HUES48 (cell line): Measurements from ENCODE around the gene TUBA1C.
"Not testable (repeated sequence)": the region's sequence is repeated elsewhere in the genome, so short reads cannot be mapped to it uniquely, and the experiment has no call there.

ENCODE experiments used
- H3K27ac ChIP-seq: one replicate; pipeline ENCODE4 v1.7.0; 2013; ENCODE audit warnings: low read depth, low read length, inconsistent platforms
- H3K27me3 ChIP-seq: 2 replicates; pipeline ENCODE4 v1.6.1; 2013; ENCODE audit warnings: mild to moderate bottlenecking, low read length; ENCODE audit not compliant: control insufficient read depth, insufficient read depth
- H3K36me3 ChIP-seq: 2 replicates; pipeline ENCODE4 v1.6.1; 2013; ENCODE audit warnings: low read length; ENCODE audit not compliant: control insufficient read depth, insufficient read depth
- H3K4me1 ChIP-seq: 2 replicates; pipeline ENCODE4 v1.6.1; 2013; ENCODE audit warnings: mild to moderate bottlenecking, low read length; ENCODE audit not compliant: control insufficient read depth, insufficient read depth
- H3K4me3 ChIP-seq: 2 replicates; pipeline ENCODE4 v1.5.1; 2013; ENCODE audit warnings: mild to moderate bottlenecking, low read depth, low read length
- H3K9ac ChIP-seq: 2 replicates; pipeline ENCODE4 v1.6.1; 2013; ENCODE audit warnings: mild to moderate bottlenecking, low read depth, low read length, moderate library complexity
- H3K9me3 ChIP-seq: 2 replicates; pipeline ENCODE4 v1.6.1; 2013; ENCODE audit warnings: low read length; ENCODE audit not compliant: control insufficient read depth, insufficient read depth

TUBA1C gene

DNA sequence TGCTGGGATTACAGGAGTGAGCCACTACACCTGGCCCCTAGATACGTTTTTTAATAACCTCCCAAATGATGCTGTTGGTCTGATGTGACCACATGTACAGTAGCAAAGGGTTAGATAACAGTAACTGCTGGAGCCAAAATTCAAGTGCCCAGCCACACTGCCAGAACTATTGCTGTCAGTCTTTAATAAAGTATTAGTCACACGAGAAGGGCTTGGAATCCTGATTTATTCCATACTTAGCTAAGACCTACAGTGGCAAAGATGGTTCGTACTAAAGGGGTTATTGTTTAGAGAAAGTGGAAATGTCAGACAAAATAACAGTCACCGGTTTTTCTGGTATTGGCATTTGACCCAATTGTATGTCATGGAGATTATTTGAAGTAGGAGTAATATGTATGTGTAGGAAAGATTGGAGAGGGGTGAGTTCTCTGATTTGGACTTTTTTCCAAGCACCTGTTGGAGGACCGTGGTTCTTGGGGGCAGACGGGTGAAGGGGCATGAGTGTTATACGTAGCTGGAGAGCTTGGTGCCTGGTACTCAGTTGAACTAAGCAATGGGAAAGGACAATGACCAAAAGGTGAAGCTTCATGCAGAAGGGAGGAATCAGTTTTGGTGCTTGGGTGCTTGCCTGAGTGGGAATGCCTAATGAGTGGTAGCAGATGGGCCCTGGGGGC is 9.7 kb downstream of the TUBA1C start:
- Histone ChIP-seq H3K27me3 (no peaks in the 10 kb centered on the region), H3K27ac (no peak overlapping the region), H3K9ac (no peak overlapping the region), H3K4me3 (no peak overlapping the region), H3K9me3 (no peaks in the 10 kb centered on the region), H3K4me1 (peaks cover 2% of the 10 kb centered on the region), H3K36me3 (peaks cover 41% of the 10 kb centered on the region)

DNA sequence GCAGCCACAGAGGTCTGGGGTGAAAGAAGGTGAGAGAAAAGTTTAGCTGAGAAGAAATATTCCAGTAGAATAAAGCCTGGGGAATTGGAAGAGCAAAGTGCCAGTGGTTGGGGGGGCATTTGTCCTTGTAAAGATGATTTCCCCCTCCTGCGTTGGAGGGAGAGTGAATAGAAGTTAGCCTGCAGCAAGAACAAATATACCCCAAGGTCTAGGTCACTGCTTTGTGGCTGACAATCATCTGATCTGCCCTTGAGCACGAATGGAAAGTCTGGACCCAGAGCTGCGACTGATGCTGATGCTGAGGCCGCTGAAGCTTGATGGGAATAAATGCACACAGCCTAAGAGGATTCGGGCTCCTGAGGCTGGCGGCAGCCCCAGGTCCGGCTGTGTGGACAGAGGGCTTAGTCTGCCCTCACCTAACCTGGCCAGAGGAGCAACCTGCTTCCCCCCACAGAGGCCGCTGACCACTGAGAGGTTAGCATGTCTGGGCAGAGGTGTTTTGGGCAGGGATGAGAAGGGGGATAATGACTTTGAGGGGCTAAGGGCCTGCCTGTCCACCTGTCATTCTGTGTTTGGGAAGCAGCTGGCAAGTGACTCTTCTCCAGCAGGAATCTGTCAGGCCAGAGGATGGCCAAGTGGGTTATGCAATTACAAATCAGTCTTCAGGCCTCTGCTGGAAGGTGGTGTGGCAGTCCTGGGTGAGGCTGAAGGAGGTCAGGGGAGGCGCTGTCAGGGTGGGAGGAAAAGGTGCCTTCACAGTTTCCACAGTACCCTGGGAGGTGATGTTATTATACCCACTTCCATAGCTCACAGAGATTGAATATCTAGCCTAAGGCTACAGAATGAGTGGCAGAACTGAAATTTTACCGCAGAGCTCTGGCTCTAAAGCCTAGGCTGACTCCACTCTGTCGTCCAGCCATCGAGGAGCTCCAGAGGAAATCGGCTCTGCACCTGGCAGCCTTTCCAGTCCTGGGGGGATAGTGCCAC is 11.7 kb downstream of the TUBA1C start:
- H3K36me3 ChIP-seq, result peaks cover 21% of the 10 kb centered on the region
- no peak overlapping the region for H3K9ac ChIP-seq
- no peaks in the 10 kb centered on the region for H3K9me3 ChIP-seq
- H3K4me3 ChIP-seq, result no peak overlapping the region
- H3K27ac ChIP-seq, result no peak overlapping the region
- H3K4me1 ChIP-seq, result peaks cover 8% of the 10 kb centered on the region
- no peaks in the 10 kb centered on the region for H3K27me3 ChIP-seq

DNA sequence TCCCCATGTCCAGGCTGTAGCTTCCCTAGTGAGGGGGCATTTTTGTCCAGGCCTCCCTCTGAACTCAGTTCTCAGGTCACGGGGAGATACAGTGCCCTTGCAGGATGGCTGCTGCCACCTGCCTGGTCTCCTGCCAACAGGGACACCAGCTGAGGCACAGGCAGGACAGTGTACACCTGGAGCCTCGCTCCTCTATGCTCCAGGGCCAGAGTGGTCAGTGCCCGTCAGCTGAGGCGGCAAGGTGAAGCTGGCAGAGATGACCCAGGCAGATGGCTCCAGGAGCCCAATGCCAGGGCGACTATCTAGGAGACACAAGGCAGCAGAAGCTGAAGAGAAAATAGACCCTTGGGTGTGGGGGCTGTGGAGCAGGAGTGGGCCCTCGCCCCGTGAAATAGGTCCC is 12.6 kb downstream of the TUBA1C start:
- H3K4me1 ChIP-seq, result peaks cover 8% of the 10 kb centered on the region
- peaks cover 15% of the 10 kb centered on the region for H3K36me3 ChIP-seq
- no peak overlapping the region for H3K9ac ChIP-seq
- H3K4me3 ChIP-seq, result no peak overlapping the region
- no peaks in the 10 kb centered on the region for H3K27me3 ChIP-seq
- H3K27ac ChIP-seq, result no peak overlapping the region
- no peaks in the 10 kb centered on the region for H3K9me3 ChIP-seq

DNA sequence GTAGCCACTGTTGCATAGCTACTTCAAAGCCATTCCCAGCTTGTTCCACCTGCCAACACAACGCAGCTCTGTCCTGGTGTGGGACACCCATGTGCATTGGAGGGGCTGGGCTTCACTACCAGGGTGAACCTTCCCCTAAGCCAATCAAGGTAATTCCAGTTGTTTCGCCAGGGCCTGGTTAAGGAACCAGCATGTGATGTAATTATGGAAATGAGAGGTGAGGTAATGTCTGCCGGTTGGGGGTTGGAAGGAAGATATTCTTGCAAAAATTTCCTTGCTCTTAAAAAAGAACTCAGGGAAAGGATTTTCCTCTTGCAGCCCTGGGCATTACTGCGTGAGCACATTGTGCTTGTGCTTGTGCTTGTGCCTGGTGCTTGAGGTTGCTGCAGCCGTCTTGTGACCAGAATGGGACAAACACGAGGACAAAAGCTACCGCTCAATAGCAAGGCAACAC is 14.9 kb downstream of the TUBA1C start:
- Histone ChIP-seq H3K4me3 (no peak overlapping the region), H3K36me3 (no peaks in the 10 kb centered on the region), H3K4me1 (peaks cover 8% of the 10 kb centered on the region), H3K27ac (peak overlapping the region; percentile 77), H3K27me3 (no peaks in the 10 kb centered on the region), H3K9ac (peak overlapping the region; percentile 27), H3K9me3 (no peaks in the 10 kb centered on the region)

DNA sequence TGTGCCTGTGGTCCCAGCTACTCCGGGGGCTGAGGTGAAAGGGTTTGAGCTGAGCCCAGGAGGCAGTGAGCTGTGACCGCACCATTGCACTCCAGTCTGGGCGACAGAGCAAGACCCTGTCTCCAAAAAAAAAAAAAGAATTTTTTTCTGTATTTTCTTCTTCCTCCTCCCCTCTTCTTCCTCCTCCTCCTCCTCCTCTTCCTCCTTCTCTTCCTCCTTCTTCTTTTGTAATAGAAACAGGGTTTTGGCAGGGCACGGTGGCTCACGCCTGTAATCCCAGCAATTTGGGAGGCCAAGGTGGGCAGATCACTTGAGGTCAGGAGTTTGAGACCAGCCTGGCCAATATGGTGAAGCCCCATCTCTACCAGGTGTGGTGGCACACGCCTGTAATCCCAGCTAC is 15.7 kb downstream of the TUBA1C start:
- H3K27ac ChIP-seq, H3K4me3 ChIP-seq, H3K4me1 ChIP-seq, H3K9ac ChIP-seq, H3K9me3 ChIP-seq, H3K36me3 ChIP-seq, H3K27me3 ChIP-seq: not testable (repeated sequence)

DNA sequence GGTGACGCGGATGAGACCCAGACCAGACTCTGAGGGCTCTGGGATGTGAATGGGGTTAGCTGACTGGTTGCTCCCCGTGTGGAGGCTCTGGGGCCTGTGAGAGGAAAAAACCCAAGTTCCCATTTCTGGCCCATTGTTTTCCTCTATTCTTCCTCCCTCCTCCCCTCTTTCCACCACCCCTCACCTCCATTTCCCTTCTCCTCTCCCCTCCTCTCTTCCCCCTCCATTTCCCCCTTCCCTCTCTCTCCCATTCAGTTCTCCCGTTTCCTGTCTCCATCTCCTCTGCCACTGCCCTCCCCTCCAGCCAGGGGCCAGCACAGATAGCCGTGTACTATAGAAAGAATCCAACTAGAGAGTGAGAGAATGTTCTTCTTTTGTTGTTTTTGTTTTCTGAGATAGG is 17.4 kb downstream of the TUBA1C start:
- no peak overlapping the region for H3K4me3 ChIP-seq

DNA sequence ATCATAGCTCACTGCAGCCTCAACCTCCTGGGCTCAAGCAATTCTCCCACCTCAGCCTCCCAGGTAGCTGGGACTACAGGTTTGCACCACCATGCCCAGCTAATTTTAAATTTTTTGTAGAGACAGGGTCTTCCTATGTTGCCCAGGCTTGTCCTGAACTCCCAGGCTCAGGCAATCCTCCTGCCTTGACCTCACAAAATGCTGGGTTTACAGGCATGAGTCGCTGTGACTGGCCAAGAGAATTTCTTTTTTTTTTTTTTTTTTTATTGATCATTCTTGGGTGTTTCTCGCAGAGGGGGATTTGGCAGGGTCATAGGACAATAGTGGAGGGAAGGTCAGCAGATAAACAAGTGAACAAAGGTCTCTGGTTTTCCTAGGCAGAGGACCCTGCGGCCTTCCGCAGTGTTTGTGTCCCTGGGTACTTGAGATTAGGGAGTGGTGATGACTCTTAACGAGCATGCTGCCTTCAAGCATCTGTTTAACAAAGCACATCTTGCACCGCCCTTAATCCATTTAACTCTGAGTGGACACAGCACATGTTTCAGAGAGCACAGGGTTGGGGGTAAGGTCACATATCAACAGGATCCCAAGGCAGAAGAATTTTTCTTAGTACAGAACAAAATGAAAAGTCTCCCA is 18.0 kb downstream of the TUBA1C start:
- not testable (repeated sequence) for H3K9ac ChIP-seq, H3K36me3 ChIP-seq, H3K9me3 ChIP-seq, H3K4me3 ChIP-seq, H3K27me3 ChIP-seq, H3K4me1 ChIP-seq, H3K27ac ChIP-seq

More for the DNA sequence above, 17.4 kb downstream of the TUBA1C start:
- Histone ChIP-seq H3K36me3 (no peaks in the 10 kb centered on the region), H3K27me3 (no peaks in the 10 kb centered on the region), H3K27ac (no peak overlapping the region), H3K4me1 (peaks cover 8% of the 10 kb centered on the region), H3K9ac (no peak overlapping the region), H3K9me3 (no peaks in the 10 kb centered on the region)

DNA sequence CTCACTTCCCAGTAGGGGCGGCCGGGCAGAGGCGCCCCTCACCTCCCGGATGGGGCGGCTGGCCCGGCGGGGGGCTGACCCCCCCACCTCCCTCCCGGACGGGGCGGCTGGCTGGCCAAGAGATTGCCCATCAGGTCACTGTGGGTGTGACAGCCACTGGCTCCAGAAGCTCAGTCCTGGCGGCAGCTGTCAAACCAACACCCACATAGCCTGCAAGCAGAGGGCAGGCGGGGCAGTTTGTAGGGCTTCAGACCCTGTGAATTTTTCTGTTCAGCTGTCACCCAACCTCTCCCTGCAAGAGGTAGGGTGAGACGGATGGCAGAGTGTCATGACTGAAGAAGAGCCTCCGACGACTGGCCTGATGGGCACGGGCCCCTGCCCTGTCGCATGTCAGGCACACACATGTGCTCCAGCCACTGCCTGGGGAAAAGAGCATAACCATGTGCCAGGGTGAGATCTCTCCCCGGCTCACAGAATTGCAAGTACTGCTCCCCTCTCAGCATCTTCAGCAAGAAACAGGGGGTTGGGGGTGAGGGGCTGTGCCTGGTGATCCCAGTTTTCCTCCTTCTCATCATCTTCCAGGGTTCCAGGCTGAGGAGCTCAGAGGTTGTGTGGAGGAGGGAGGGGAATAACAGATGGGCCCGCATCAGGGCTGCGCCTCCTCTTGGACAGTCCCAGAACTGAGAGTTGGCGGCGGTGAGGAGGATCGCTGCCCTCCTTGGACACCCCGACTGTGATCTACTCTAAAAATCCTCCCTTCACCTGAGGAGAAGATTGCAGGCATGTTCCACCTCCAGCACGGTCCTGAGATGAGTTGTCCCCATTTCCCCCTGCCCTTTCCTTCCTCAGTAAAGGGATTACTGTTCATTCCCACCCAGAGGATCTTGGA is 18.9 kb downstream of the TUBA1C start:
- H3K27me3 ChIP-seq, result peaks cover 7% of the 10 kb centered on the region; the same call in 1 of the 2 replicates
- H3K9me3 ChIP-seq, result no peaks in the 10 kb centered on the region
- H3K27ac ChIP-seq, result no peak overlapping the region
- no peaks in the 10 kb centered on the region for H3K36me3 ChIP-seq
- H3K4me3 ChIP-seq, result no peak overlapping the region
- H3K9ac ChIP-seq, result no peak overlapping the region
- peaks cover 8% of the 10 kb centered on the region for H3K4me1 ChIP-seq

DNA sequence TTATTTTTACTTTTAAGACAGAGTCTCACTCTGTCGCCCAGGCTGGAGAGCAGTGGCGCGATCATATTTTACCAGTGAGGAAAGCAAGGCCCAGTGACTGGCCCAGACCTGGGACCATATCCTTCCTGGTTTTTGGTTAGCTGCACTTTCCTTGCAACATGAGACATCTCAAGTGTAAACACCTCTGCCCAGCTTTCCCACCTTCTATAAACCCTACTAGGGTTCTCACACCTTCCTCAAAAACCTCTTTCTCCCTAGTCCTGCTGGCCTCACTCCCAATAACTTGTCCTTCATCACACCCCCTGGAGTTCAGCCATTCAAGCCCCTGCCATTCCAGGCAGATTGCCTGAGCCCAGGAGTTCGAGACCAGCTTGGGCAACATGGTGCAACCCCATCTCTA is 19.8 kb downstream of the TUBA1C start:
- Histone ChIP-seq H3K4me1 (peaks cover 5% of the 10 kb centered on the region), H3K27ac (no peak overlapping the region), H3K27me3 (peaks cover 7% of the 10 kb centered on the region; the same call in 1 of the 2 replicates), H3K36me3 (no peaks in the 10 kb centered on the region), H3K9me3 (no peaks in the 10 kb centered on the region), H3K4me3 (no peak overlapping the region), H3K9ac (no peak overlapping the region)

DNA sequence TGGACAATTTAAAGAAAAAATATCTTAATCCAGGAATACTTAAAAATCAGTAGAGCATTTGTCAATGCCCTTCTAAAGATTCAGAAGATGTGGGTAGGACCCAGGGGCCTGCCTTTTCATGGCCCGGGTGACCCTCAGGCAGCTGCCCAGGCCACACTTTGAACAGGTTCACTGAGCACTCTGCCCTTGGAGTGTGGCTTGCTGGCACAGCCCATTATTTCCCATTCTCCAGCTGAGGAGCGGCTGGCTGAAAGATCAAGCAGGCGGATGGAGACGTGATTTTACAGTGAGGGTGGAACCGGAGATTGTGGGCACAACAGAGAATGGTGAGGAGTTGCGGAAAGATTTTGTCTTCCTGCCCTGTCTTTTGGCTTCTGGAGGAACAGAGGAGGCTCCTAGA is 23.0 kb downstream of the TUBA1C start:
- Histone ChIP-seq H3K4me1 (0 out of 2 replicates have a peak, but pooled peaks cover 4% of the 10 kb centered on the region), H3K36me3 (no peaks in the 10 kb centered on the region), H3K9me3 (no peaks in the 10 kb centered on the region), H3K9ac (no peak overlapping the region), H3K4me3 (no peak overlapping the region), H3K27me3 (peaks cover 20% of the 10 kb centered on the region), H3K27ac (no peak overlapping the region)
